ENCODE measurements around the gene CERS6.

CERS6 gene

DNA sequence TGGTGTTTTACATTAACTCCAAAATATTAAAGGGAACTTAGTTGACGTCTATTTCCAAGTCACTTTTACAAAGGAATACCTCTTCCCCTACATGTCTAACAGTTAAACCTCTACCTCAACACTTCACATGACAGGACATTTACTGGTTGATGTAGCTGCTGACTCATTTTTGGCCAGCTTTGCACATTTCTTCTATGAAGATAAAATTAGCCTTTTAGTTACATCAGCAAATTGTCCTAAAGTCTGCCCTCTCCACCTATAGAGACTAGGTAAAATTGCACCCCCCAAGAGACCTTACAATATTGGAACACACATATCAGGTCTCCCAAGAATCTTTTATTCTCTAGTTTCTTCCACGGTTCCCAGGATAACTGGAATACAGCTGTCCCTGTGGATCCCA lies 10.1 kb upstream of the CERS6 start:
- no peak for DNase-seq

GRCh38 chr2:168448980-168449379 lies 7.1 kb upstream of the CERS6 start:
- DNase-seq: no peak

DNA sequence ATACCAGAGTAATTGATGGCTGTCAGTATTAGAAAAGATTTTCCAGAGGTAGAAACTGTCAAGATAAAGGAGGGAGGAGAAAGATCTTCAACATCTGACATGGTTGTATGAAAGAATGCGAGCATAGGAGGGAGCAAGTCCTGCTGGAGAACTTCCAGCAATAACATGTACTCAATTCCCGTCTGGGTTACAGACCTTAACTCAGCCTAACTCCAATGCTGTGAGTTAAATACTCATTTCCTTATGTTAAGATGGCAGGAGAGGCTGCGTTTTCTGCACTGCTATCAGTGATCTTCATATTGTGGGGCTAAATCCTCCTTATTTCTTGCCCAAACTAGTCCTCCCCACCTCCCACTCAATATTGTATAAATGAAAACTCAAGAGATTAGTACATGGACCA lies 6.7 kb upstream of the CERS6 start:
- DNase-seq: no peak

DNA sequence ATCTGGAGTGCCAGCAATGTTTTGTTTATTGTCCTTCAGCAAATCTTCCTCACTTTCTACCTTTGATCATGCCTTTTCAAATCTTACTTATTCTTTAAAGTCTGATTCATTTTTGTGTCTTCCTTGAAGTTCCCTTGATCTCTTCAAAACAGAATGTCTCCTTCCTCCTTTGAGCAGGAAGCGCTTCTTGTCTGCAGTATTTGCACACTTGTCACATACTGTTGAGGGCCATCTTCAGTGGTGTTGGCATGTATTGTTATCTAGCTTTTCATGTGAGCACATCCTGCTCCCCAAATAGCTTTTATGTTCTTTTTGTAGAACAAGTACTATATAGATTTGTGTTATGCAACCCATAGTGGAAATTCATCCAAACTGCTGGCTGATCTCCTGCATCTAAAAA lies 5.9 kb upstream of the CERS6 start:
- no peak for DNase-seq

DNA sequence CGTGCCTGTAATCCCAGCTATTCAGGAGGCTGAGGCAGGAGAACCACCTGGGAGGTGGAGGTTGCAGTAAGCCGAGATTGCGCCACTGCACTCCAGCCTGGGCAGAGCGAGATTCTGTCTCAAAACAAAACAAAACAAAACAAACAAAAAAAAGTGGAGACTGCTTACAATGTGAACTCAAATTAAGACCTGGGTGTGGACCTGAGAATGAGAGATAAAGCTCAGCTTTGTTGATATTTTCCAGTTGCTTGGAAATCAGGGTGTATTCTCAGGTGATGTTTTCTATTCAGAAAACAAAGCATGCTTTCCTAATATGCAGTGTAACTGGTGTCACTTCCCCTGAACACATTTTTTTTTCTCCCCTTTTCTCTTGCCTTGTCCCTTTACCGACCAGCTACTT lies 5.3 kb upstream of the CERS6 start:
- DNase-seq: no peak

DNA sequence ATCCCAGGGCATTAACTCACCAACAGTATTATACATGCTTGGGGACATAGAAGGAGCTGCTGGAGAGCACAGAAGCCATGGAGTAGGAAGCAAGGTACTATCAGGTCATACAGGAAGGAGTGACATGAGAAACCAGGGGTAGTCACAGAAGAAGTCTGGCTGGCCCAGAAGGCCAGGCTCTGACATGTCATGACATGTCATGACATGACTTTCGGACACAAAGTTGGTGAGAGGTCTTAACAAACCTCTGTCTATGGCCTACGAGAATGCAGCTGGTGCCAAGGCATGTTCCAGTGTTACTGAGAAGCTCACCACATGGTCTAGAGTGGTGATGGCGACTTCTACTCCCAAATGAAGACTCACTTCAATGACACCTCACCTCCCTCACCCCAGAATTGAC lies 3.3 kb upstream of the CERS6 start:
- DNase-seq: no peak

DNA sequence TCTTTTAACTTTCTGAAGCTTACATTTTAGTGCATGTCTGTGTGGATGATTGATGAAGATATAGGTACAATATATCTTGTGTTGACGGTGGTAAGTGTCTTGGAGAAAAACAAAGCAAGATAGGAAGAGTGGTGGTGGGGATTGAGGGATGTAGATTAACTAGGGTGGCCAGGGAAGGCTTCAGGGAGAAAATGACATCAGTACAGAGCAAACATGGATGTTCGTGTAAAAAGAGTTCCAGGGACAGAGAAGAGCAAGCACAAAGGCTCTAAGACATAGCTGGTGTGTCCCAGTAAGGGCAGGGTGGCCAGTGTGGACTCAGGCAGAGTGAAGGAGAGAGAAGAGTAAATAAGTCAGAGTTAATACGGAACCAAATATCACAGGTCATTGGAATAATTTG lies 2.7 kb upstream of the CERS6 start:
- no peak for DNase-seq

- DNase-seq: no peak
Observed at GRCh38 chr2:168454737-168455644, 1.1 kb upstream of the CERS6 start.

GRCh38 chr2:168456521-168457189 lies 583 bp downstream of the CERS6 start:
- DNase-seq: peak in 2 of 4 experiments; percentile 7 to 44

DNA sequence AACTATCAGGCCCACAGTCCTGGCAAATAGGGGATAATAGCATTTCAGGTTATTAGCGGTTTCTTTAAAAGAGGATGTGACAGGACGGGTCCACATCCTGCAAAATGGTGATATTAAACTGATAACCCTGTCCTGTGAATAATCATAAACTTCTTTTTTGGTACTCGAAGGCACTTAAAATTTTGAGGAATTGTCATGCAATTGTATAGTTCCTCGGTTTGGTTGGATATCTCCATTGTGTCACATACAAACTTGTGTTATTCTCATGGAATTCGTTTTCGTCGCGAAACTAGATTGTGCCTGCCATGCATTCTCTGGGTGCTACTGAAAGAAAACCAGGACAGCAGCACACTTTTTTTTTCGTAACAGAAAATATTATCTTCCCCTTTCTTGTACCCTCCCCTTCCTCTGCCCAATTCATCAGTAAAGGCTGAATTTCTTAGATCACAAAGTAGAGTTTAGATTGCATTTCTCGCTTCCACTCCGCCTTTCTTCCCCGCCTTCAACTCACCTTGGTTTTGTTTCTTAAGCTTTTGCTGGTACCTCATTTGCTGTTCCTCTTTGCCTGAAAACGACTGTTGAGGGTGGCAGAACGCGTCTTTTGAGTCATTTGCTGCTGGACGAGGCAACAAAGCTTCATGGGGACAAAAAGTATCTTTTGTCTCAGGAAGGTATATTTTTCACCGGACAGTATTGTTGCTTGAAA lies 1.3 kb downstream of the CERS6 start:
- DNase-seq: no peak

GRCh38 chr2:168458139-168458538 lies 2.1 kb downstream of the CERS6 start:
- DNase-seq: no peak

DNA sequence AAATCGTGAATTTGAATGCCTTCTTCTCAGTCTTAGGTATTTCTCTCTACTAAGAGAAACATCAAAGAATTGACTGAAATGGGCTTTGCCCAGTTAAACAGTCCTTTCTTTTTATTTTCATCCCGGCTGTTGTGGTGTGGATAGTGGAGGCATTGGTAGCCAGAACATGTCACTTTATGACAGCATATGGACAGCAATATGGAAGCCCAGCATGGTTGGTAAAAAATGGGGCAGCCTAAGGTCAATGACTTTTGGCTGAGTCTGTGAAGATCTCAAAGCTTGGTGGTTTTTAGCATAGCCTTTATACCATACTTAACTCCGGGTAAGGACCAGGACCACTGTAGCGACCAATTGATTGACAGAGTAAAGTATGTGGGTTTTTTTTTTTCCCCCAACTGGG lies 3.2 kb downstream of the CERS6 start:
- DNase-seq: no peak

DNA sequence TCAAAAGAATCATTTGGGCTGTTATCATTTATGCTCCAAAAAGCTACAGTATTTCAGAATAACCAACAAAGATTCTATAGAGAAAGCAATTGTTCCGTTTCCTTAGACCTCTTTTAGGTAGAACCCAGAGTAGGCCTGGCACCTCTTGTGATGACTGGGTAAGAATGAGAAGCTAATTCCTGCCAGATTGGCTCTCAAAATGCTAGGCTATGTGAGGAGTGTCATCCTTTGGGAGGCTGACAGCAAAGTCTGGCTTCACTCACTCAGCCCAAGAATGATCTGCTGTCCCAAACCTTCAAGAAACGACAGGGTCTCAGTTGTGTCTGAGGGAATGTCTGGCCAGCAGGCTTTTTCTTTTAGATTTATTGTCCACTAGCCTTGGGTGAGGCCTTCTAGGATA lies 4.5 kb downstream of the CERS6 start:
- DNase-seq: no peak

- DNase-seq: no peak
Observed at GRCh38 chr2:168461178-168461941, 5.3 kb downstream of the CERS6 start.

DNA sequence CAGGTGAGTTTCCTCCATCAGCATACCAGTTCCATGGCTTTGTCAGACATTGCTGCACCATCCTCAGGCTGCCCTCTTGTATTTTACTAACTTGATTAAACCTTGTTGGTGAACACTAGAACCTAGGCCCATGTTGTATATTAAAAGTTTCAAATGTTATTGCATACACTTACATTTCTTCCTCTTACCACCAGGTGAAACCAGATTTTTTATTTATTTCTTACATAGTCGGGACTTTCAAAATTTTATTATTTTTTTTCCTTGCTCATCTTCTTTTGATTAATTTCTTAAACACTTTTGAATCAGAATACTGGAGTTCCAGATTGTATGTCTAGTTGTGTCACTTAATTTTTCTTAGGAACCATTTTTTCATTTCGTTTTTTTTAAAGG lies 5.9 kb downstream of the CERS6 start:
- no peak for DNase-seq

DNA sequence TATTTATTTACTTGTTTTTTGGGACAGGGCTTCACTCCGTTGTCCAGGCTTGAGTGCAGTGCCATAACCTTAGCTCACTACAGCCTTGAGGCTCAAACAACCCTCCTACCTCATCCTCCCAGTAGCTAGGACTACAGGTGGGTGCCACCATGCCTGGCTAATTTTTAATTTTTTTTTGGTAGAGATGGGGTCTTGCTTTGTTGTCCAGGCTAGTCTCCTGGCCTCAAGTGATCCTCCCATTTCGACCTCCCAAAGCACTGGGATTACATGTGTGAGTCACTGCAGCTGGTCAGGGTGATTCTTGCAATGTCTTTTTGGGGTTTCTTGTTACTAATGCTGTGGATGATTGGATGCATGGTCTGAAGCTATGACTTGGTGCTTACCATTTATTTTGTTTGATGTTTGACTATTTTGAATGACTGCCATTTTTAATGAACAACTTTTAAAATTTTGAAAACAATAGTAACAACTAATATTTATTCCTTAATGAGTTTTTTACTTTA lies 6.5 kb downstream of the CERS6 start:
- no peak for DNase-seq

DNA sequence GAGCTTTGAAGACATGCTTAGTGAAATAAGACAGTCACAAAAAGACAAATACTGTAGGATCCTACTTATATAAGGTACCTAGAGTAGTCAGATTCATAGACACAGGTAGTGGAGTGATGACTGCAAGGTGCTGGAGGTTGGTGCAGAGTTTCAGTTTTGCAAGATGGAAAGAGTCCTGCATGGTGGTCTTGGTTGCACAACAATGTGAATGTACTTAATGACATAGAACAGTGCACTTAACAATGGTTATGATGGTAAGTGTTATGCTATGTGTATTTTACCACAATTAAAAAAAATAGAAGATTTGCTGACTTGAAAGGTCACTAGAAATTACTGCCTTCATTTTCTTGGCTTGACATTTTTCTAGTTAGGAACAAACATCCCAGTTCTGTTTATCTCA lies 9.5 kb downstream of the CERS6 start:
- DNase-seq: no peak

- DNase-seq: no peak
Observed at GRCh38 chr2:168466190-168466737, 10.2 kb downstream of the CERS6 start.

- DNase-seq: no peak
Observed at GRCh38 chr2:168466834-168467565, 10.9 kb downstream of the CERS6 start.

GRCh38 chr2:168467729-168468128 lies 11.7 kb downstream of the CERS6 start:
- DNase-seq: no peak

DNA sequence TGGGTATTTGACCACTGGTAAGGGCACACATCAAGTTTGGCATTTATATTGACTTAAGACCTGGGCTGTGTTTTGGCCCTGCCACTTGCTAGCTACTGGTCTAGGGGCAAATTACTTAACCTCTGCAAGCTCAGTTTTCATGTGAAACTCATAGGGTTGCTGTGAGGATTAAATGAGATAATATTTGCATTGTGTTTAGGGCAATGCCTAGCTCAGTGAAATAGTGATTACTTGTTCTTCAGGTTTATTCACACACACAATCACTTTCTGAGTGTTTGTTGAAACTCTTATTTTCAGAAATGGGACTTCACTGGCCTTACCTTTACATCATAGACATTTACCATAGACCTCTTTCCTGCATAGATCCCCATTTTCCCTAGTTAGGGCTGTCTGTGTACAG lies 12.3 kb downstream of the CERS6 start:
- DNase-seq: no peak

All from activated naive CD4-positive, alpha-beta T cell (primary cell).